Astrocyte (in vitro differentiated cells and primary cell): ENCODE results near the gene DPP9. TPM values are rescaled to one million over a fixed set of nuclear protein-coding genes. Genes with fewer than 3 reads are reported as not detected.

Source experiments
- DNase-seq: peaks from one replicate; pipeline ENCODE4 v3.0.0-alpha.2; 2010; ENCODE audit warnings: low read depth
- FAIRE-seq: peaks from 2 replicates; lab custom pipeline; 2011; peaks lifted over from hg19 to GRCh38; lab: Jason Lieb, UNC
- H2AFZ ChIP-seq: 2 replicates; pipeline ENCODE4 v1.6.0; 2012; ENCODE audit warnings: low read depth, low read length, inconsistent platforms
- H3K27ac ChIP-seq: 2 replicates; pipeline ENCODE4 v1.5.1; 2011; ENCODE audit warnings: low read depth, low read length, inconsistent platforms
- H3K27me3 ChIP-seq: 2 replicates; pipeline ENCODE4 v1.6.0; 2011; ENCODE audit warnings: low read length, inconsistent platforms; ENCODE audit not compliant: insufficient read depth
- H3K36me3 ChIP-seq: 2 replicates; pipeline ENCODE4 v1.5.1; 2011; ENCODE audit warnings: low read length, inconsistent platforms; ENCODE audit not compliant: insufficient read depth
- H3K4me1 ChIP-seq: 2 replicates; pipeline ENCODE4 v1.5.1; 2011; ENCODE audit warnings: low read length, inconsistent platforms; ENCODE audit not compliant: insufficient read depth
- H3K4me2 ChIP-seq: 2 replicates; pipeline ENCODE4 v1.6.0; 2012; ENCODE audit warnings: low read length, inconsistent platforms
- H3K4me3 ChIP-seq: 2 replicates; pipeline ENCODE4 v1.5.1; 2011; ENCODE audit warnings: low read depth, mild to moderate bottlenecking, low read length, inconsistent platforms; ENCODE audit not compliant: insufficient read depth
- H3K79me2 ChIP-seq: 2 replicates; pipeline ENCODE4 v1.6.0; 2012; ENCODE audit warnings: mild to moderate bottlenecking, low read length, inconsistent platforms; ENCODE audit not compliant: insufficient read depth
- H3K9ac ChIP-seq: 2 replicates; pipeline ENCODE4 v1.6.0; 2012; ENCODE audit warnings: mild to moderate bottlenecking, low read length, inconsistent platforms
- H3K9me3 ChIP-seq: 2 replicates; pipeline ENCODE4 v1.5.1; 2012; ENCODE audit warnings: low read depth, mild to moderate bottlenecking, low read length, inconsistent platforms; ENCODE audit not compliant: insufficient read depth
- H4K20me1 ChIP-seq: 2 replicates; pipeline ENCODE4 v1.6.0; 2012; ENCODE audit warnings: low read length, inconsistent platforms; ENCODE audit not compliant: insufficient read depth
- H3K27ac Mint-ChIP-seq: one replicate; pipeline ENCODE4 v1.8.0; 2021; ENCODE audit warnings: mild to moderate bottlenecking, mixed read lengths; ENCODE audit not compliant: unreplicated experiment
- H3K27me3 Mint-ChIP-seq: one replicate; pipeline ENCODE4 v1.8.0; 2021; ENCODE audit warnings: low read depth, mixed read lengths; ENCODE audit not compliant: unreplicated experiment
- H3K36me3 Mint-ChIP-seq: one replicate; pipeline ENCODE4 v1.8.0; 2021; ENCODE audit warnings: low read depth, mixed read lengths; ENCODE audit not compliant: unreplicated experiment
- H3K4me1 Mint-ChIP-seq: one replicate; pipeline ENCODE4 v1.8.0; 2021; ENCODE audit warnings: low read depth, mixed read lengths; ENCODE audit not compliant: unreplicated experiment
- H3K4me3 Mint-ChIP-seq: one replicate; pipeline ENCODE4 v1.8.0; 2021; ENCODE audit warnings: mild to moderate bottlenecking, moderate library complexity, mixed read lengths; ENCODE audit not compliant: unreplicated experiment
- H3K9me3 Mint-ChIP-seq: one replicate; pipeline ENCODE4 v1.8.0; 2021; ENCODE audit warnings: mild to moderate bottlenecking, mixed read lengths; ENCODE audit not compliant: unreplicated experiment
- EZH2 ChIP-seq: IDR thresholded peaks from 2 replicates; pipeline ENCODE4 v1.6.1; 2012; ENCODE audit warnings: mild to moderate bottlenecking, low read length, inconsistent platforms; ENCODE audit not compliant: insufficient read depth
- total RNA-seq: library from RNA; stranded (reverse); gene quantifications from 2 replicates; pipeline ENCODE4 v1.2.1, GENCODE V29; 2021
- TF ChIP-seq, protein P1 (sequence below): IDR thresholded peaks from 2 replicates; pipeline ENCODE4 v1.5.1; 2011; ENCODE audit warnings: low read depth, mild to moderate bottlenecking, inconsistent platforms, low read length, moderate library complexity; ENCODE audit not compliant: insufficient read depth

The DPP9 gene
- total RNA-seq, 1 donor from 2014 or later: 50.0 TPM

DNA sequence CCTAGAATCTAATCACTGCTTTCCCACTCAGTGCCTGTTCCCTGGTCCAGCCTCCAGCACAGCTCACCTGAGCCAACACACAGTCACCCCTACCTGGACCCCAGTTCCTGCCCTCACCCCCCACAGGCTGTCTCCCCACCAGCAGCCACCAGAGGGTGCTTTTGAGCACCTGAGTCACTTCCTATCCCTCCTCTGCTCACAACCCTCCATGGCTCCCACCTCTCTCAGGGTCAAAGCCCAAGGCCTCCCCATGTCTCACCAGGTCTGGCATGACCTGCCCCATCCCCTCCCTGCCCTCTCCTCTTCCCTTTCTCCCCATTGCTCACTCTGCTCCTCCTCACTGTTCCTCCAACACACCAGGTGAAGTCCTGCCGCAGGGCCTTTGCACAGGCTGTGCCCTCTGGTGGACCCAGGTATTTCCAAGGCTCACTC is 7.1 kb upstream of the DPP9 start:
- Histone ChIP-seq H3K9me3 (no peaks in the 10 kb centered on the region), H3K27me3 (no peaks in the 10 kb centered on the region), H3K4me2 (no peak overlapping the region), H3K4me1 (no peaks in the 10 kb centered on the region), H3K9ac (no peak overlapping the region), H4K20me1 (no peaks in the 10 kb centered on the region), H3K79me2 (no peaks in the 10 kb centered on the region), H2AFZ (no peak overlapping the region), H3K27ac (no peak overlapping the region), H3K4me3 (no peak overlapping the region), H3K36me3 (no peaks in the 10 kb centered on the region)
- peaks cover 18% of the 10 kb centered on the region for H3K27me3 Mint-ChIP-seq
- FAIRE-seq (no peak), DNase-seq (no peak)
- no peaks in the 10 kb centered on the region for H3K36me3 Mint-ChIP-seq
- H3K27ac Mint-ChIP-seq: no peak overlapping the region
- H3K9me3 Mint-ChIP-seq: no peaks in the 10 kb centered on the region
- no peaks in the 10 kb centered on the region for H3K4me1 Mint-ChIP-seq
- TF ChIP-seq, protein P1, sequence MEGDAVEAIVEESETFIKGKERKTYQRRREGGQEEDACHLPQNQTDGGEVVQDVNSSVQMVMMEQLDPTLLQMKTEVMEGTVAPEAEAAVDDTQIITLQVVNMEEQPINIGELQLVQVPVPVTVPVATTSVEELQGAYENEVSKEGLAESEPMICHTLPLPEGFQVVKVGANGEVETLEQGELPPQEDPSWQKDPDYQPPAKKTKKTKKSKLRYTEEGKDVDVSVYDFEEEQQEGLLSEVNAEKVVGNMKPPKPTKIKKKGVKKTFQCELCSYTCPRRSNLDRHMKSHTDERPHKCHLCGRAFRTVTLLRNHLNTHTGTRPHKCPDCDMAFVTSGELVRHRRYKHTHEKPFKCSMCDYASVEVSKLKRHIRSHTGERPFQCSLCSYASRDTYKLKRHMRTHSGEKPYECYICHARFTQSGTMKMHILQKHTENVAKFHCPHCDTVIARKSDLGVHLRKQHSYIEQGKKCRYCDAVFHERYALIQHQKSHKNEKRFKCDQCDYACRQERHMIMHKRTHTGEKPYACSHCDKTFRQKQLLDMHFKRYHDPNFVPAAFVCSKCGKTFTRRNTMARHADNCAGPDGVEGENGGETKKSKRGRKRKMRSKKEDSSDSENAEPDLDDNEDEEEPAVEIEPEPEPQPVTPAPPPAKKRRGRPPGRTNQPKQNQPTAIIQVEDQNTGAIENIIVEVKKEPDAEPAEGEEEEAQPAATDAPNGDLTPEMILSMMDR: peak; percentile 32
- TF ChIP-seq EZH2: no peak
- H3K4me3 Mint-ChIP-seq: no peak overlapping the region

DNA sequence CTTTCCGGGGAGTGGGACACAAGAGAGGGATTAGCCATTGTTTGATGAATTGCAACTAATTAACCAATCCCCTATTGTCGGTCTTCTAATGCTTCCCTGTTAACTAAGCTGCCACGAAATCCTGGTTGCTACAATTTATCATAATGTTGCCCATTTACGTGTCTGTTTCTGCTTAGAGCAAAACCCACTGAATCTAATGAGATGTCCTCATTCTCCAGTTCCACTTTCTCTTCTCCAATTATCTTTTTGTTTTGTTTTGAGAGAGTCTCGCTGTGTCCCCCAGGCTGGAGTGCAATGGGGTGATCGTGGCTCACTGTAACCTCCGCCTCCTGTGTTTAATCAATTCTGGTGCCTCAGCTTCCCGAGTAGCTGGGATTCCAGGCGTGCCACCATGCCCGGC is 5.2 kb upstream of the DPP9 start:
- no peak for DNase-seq
- Mint-ChIP-seq H3K27ac (no peak overlapping the region), H3K27me3 (peaks cover 15% of the 10 kb centered on the region), H3K9me3 (no peaks in the 10 kb centered on the region), H3K36me3 (no peaks in the 10 kb centered on the region), H3K4me1 (no peaks in the 10 kb centered on the region), H3K4me3 (no peak overlapping the region)
- Histone ChIP-seq H3K27ac (no peak overlapping the region), H3K27me3 (no peaks in the 10 kb centered on the region), H3K4me2 (no peak overlapping the region), H4K20me1 (no peaks in the 10 kb centered on the region), H2AFZ (no peak overlapping the region), H3K9me3 (no peaks in the 10 kb centered on the region), H3K4me1 (no peaks in the 10 kb centered on the region), H3K9ac (no peak overlapping the region), H3K36me3 (no peaks in the 10 kb centered on the region), H3K4me3 (no peak overlapping the region), H3K79me2 (no peaks in the 10 kb centered on the region)
- no peak for FAIRE-seq
- TF ChIP-seq, protein P1: no peak
- no peak for TF ChIP-seq EZH2

DNA sequence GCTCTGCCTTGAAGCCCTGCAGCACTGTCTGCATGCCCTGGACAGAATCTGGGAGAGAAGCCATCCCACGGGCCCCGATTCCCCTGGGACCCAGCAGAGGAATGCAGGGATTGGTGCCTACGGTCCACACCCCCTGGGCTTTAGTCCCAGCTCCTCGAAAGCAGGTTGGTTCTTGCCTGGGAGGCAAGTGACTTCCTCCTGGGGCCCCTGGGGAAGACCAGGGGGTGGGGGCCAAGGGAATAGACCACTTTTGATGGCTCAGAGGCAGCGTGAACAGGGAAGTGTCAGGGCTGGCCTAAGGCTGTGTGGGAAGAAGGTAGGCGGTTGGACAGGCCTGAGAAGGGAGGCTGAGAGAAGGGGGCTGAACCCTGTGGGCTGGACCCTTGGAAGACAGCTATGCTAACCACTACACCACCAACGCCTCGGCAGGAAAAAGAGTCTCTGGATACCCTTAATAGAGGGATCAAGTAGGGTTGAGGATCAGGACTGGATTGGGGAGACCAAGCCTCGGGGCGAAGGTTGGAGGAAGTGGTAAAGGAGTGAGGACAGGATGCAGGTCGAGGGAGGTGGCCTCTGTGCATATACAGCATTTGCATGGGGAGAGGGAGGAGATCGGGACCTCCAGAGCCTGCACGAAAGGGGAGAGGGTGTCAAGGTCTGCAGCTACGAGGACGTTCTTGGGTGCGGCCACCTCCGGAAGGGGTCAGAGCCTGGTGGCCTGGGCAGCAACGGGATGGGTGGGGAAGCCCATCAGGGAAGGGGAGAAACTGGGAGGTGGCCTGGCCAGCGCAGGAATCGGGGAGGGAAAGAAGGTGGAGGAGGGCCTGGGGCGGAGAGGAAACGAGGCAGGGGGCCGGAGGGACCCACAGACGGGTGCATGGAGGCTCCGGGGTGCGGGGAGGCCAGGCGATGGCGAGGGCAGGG is 709 bp downstream of the DPP9 start:
- no peak for TF ChIP-seq EZH2
- TF ChIP-seq, protein P1: no peak
- H3K79me2 ChIP-seq: peaks cover 45% of the 10 kb centered on the region
- H3K36me3 ChIP-seq: no peaks in the 10 kb centered on the region
- peak overlapping the region; percentile 83 for H3K4me3 ChIP-seq
- FAIRE-seq (no peak), DNase-seq (peak; percentile 58)
- peaks cover 5% of the 10 kb centered on the region for H3K36me3 Mint-ChIP-seq
- H3K9ac ChIP-seq: peak overlapping the region; percentile 93
- H3K4me1 ChIP-seq: peaks cover 30% of the 10 kb centered on the region
- no peaks in the 10 kb centered on the region for H3K9me3 Mint-ChIP-seq
- peak overlapping the region; percentile 77 for H3K27ac ChIP-seq
- H2AFZ ChIP-seq: peak overlapping the region; percentile 58
- H3K27me3 ChIP-seq: no peaks in the 10 kb centered on the region
- H4K20me1 ChIP-seq: no peaks in the 10 kb centered on the region
- H3K4me2 ChIP-seq: peak overlapping the region; percentile 98
- peak overlapping the region; percentile 98 for H3K4me3 Mint-ChIP-seq
- H3K9me3 ChIP-seq: no peaks in the 10 kb centered on the region
- no peaks in the 10 kb centered on the region for H3K27me3 Mint-ChIP-seq
- H3K27ac Mint-ChIP-seq: peak overlapping the region; percentile 92
- H3K4me1 Mint-ChIP-seq: peaks cover 2% of the 10 kb centered on the region
